ENCODE measurements around the gene LAMC3.

Gene LAMC3

DNA sequence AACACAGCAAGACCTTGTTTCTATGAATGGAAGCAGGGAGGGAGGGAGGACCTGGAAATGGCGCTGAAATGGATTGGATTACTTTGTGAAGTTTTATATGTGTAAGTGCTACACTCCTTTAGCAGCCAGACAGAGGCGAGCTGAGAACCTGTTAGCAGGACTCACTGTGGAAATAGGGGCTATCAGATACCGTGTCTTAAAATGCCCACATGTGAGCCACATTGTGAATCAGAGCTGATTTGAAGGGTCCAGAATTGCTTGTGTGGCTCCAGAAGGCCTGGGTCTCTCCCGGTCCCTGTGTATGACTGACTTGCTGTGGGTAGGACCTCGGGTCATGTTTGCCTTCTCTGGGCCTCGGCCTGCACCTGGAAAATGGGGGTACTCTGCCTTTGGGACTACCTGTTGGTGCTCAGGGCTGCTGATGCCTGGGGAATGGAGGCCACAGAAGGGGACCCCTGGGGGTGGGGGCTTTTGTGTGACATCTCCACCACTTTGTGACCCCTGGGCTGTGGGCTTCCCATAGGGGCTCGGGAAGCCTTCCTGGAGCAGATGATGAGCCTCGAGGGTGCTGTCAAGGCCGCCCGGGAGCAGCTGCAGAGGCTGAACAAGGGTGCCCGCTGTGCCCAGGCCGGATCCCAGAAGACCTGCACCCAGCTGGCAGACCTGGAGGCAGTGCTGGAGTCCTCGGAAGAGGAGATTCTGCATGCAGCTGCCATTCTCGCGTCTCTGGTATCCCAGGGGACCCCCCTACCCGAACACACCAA lies 63.3 kb downstream of the LAMC3 start:
- Histone ChIP-seq H4K20me1 (ENCODE audit: insufficient read depth) (no peaks in the 10 kb centered on the region), H3K4me3 (IDR thresholded peaks at IDR 0.05; ENCODE audit: insufficient read depth, low read depth, low read length) (no peak overlapping the region), H3K9ac (no peak overlapping the region), H2AFZ (ENCODE audit: low read depth) (no peak overlapping the region), H3K27me3 (ENCODE audit: insufficient read depth, low read depth) (peaks cover 90% of the 10 kb centered on the region), H3K4me2 (no peak overlapping the region), H3K4me1 (ENCODE audit: low read depth, poor library complexity, severe bottlenecking) (no peaks in the 10 kb centered on the region), H3K36me3 (ENCODE audit: insufficient read depth) (no peaks in the 10 kb centered on the region), H3K79me2 (ENCODE audit: insufficient read depth, low read depth) (no peaks in the 10 kb centered on the region), H3K27ac (no peak overlapping the region)
- TF ChIP-seq, protein P1, sequence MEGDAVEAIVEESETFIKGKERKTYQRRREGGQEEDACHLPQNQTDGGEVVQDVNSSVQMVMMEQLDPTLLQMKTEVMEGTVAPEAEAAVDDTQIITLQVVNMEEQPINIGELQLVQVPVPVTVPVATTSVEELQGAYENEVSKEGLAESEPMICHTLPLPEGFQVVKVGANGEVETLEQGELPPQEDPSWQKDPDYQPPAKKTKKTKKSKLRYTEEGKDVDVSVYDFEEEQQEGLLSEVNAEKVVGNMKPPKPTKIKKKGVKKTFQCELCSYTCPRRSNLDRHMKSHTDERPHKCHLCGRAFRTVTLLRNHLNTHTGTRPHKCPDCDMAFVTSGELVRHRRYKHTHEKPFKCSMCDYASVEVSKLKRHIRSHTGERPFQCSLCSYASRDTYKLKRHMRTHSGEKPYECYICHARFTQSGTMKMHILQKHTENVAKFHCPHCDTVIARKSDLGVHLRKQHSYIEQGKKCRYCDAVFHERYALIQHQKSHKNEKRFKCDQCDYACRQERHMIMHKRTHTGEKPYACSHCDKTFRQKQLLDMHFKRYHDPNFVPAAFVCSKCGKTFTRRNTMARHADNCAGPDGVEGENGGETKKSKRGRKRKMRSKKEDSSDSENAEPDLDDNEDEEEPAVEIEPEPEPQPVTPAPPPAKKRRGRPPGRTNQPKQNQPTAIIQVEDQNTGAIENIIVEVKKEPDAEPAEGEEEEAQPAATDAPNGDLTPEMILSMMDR (conservative IDR thresholded peaks at IDR 0.05; ENCODE audit: low read depth, low read length), result no peak

- Histone ChIP-seq H3K4me2 (no peak overlapping the region), H4K20me1 (ENCODE audit: insufficient read depth) (no peaks in the 10 kb centered on the region), H3K27me3 (ENCODE audit: insufficient read depth, low read depth) (peaks cover 92% of the 10 kb centered on the region), H3K4me3 (IDR thresholded peaks at IDR 0.05; ENCODE audit: insufficient read depth, low read depth, low read length) (no peak overlapping the region), H2AFZ (ENCODE audit: low read depth) (no peak overlapping the region), H3K4me1 (ENCODE audit: low read depth, poor library complexity, severe bottlenecking) (no peaks in the 10 kb centered on the region), H3K9ac (no peak overlapping the region), H3K36me3 (ENCODE audit: insufficient read depth) (no peaks in the 10 kb centered on the region), H3K27ac (no peak overlapping the region), H3K79me2 (ENCODE audit: insufficient read depth, low read depth) (no peaks in the 10 kb centered on the region)
- TF ChIP-seq, protein P1 (conservative IDR thresholded peaks at IDR 0.05; ENCODE audit: low read depth, low read length), result no peak
These were observed 63.9 kb downstream of the LAMC3 start for GRCh38 chr9:131072871-131073237.

GRCh38 chr9:131076347-131077195 lies 67.6 kb downstream of the LAMC3 start:
- H4K20me1 ChIP-seq (ENCODE audit: insufficient read depth), result no peaks in the 10 kb centered on the region
- H3K4me2 ChIP-seq, result no peak overlapping the region
- H3K4me3 ChIP-seq (IDR thresholded peaks at IDR 0.05; ENCODE audit: insufficient read depth, low read depth, low read length), result no peak overlapping the region
- no peak overlapping the region for H3K27ac ChIP-seq
- H3K79me2 ChIP-seq (ENCODE audit: insufficient read depth, low read depth), result no peaks in the 10 kb centered on the region
- H3K4me1 ChIP-seq (ENCODE audit: low read depth, poor library complexity, severe bottlenecking), result no peaks in the 10 kb centered on the region
- no peaks in the 10 kb centered on the region for H3K36me3 ChIP-seq (ENCODE audit: insufficient read depth)
- H2AFZ ChIP-seq (ENCODE audit: low read depth), result no peak overlapping the region
- TF ChIP-seq, protein P1 (conservative IDR thresholded peaks at IDR 0.05; ENCODE audit: low read depth, low read length), result no peak
- no peak overlapping the region for H3K9ac ChIP-seq
- peaks cover 90% of the 10 kb centered on the region for H3K27me3 ChIP-seq (ENCODE audit: insufficient read depth, low read depth)

DNA sequence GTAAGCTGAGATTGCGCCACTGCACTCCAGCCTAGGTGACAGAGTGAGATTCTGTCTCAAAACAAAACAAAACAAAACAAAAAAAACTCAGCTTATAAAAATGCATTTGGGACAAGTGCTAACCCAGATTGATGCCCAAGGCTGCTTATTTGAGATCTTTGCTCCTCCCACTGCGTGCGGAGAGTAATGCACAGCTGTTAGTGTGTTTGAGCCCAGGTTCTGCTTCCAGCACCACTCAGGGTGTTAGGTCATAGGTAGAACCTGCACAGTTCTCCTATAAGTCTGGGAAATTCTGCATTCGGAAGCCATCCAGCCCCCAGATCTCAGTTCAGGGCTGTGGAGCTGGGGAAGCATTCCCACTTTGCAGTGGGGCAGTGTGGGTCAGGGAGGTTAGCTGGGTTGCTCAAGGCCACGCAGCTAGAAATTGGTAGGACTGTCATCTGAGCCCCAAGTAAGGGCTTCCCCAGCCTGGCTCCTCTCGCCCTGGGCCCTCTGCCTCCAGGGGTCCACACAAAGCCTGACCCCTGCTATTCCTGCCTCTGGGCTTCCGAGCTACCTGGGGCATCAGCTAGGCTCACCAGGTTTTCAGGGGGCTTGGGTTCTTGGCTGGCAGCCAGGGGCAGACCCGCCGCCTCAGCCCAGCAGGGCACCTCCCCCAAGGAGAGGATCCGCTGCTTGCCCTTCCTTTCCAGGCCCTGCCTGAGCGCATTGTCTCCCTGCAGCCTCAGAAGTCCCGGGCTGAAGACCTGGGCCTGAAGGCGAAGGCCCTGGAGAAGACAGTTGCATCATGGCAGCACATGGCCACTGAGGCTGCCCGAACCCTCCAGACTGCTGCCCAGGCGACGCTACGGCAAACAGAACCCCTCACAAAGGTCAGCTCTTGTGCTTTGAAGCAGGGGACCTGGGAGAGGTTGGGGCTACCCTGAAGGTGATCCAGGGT lies 69.7 kb downstream of the LAMC3 start:
- no peaks in the 10 kb centered on the region for H4K20me1 ChIP-seq (ENCODE audit: insufficient read depth)
- no peaks in the 10 kb centered on the region for H3K79me2 ChIP-seq (ENCODE audit: insufficient read depth, low read depth)
- H2AFZ ChIP-seq (ENCODE audit: low read depth), result no peak overlapping the region
- H3K36me3 ChIP-seq (ENCODE audit: insufficient read depth), result no peaks in the 10 kb centered on the region
- H3K4me2 ChIP-seq, result no peak overlapping the region
- H3K4me3 ChIP-seq (IDR thresholded peaks at IDR 0.05; ENCODE audit: insufficient read depth, low read depth, low read length), result no peak overlapping the region
- peaks cover 87% of the 10 kb centered on the region for H3K27me3 ChIP-seq (ENCODE audit: insufficient read depth, low read depth)
- no peaks in the 10 kb centered on the region for H3K4me1 ChIP-seq (ENCODE audit: low read depth, poor library complexity, severe bottlenecking)
- TF ChIP-seq, protein P1 (conservative IDR thresholded peaks at IDR 0.05; ENCODE audit: low read depth, low read length), result no peak
- no peak overlapping the region for H3K27ac ChIP-seq
- no peak overlapping the region for H3K9ac ChIP-seq

Measured in KMS-11 (cell line).